ENCODE data around the gene CDC42BPA.

CDC42BPA gene, protein sequence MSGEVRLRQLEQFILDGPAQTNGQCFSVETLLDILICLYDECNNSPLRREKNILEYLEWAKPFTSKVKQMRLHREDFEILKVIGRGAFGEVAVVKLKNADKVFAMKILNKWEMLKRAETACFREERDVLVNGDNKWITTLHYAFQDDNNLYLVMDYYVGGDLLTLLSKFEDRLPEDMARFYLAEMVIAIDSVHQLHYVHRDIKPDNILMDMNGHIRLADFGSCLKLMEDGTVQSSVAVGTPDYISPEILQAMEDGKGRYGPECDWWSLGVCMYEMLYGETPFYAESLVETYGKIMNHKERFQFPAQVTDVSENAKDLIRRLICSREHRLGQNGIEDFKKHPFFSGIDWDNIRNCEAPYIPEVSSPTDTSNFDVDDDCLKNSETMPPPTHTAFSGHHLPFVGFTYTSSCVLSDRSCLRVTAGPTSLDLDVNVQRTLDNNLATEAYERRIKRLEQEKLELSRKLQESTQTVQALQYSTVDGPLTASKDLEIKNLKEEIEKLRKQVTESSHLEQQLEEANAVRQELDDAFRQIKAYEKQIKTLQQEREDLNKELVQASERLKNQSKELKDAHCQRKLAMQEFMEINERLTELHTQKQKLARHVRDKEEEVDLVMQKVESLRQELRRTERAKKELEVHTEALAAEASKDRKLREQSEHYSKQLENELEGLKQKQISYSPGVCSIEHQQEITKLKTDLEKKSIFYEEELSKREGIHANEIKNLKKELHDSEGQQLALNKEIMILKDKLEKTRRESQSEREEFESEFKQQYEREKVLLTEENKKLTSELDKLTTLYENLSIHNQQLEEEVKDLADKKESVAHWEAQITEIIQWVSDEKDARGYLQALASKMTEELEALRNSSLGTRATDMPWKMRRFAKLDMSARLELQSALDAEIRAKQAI (N-terminal part only)

DNA sequence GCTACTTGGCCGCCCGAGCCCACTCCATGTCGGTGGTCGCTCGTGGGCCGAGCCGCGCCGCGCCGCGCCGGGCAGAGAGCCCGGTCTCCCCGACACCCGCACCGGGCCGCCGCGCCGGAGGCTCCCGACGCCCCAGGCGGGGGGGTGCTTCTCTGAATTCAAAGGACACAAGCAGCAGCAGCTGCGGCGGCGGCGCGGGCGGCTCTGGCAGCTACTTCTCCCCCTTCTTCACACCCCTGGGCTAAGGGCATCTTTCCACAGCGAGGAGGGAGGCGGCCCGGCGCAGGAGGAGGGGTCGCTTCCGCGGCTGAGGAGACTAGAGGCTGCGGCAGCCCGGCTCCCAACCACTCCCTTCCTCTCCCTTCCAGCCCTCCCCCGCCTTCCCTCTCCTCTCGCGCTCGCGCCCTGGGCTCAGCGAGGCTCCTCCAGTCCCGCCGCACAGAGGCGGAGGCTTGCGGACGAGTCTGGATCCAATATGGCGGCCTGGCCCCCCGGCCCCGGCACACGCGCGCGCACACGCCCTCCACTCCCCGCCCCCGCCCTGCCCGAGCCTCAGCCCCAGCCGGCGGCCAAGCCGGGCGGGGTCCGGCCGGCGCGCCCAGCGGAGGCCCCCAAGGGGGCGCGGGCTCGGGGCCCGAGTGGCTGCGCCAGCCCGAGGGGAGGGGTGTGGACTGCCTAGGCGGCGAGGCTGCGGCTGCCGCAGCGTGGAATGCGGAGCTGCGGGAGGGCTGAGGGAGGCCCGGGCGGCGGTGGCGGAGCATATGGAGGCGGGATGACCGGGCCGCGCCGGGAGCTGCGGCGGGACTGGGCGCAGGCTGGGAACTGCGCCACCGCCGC is at the start of gene CDC42BPA:
CDC42BPA (minus strand) TSS at position 477 of the 837 bp plus-strand sequence. CDS start 1,310 bp downstream, outside the sequence.
- H3K4me3 ChIP-seq (ENCODE audit: control insufficient read depth, low read depth, low read length): peak within 1 kb of the TSS; percentile 59
- TF ChIP-seq, protein P1, sequence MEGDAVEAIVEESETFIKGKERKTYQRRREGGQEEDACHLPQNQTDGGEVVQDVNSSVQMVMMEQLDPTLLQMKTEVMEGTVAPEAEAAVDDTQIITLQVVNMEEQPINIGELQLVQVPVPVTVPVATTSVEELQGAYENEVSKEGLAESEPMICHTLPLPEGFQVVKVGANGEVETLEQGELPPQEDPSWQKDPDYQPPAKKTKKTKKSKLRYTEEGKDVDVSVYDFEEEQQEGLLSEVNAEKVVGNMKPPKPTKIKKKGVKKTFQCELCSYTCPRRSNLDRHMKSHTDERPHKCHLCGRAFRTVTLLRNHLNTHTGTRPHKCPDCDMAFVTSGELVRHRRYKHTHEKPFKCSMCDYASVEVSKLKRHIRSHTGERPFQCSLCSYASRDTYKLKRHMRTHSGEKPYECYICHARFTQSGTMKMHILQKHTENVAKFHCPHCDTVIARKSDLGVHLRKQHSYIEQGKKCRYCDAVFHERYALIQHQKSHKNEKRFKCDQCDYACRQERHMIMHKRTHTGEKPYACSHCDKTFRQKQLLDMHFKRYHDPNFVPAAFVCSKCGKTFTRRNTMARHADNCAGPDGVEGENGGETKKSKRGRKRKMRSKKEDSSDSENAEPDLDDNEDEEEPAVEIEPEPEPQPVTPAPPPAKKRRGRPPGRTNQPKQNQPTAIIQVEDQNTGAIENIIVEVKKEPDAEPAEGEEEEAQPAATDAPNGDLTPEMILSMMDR (conservative IDR thresholded peaks at IDR 0.05; ENCODE audit: control insufficient read depth, insufficient read depth, low read depth, low read length): no peak
- peak; percentile 80 for DNase-seq (ENCODE audit: low read depth)

DNA sequence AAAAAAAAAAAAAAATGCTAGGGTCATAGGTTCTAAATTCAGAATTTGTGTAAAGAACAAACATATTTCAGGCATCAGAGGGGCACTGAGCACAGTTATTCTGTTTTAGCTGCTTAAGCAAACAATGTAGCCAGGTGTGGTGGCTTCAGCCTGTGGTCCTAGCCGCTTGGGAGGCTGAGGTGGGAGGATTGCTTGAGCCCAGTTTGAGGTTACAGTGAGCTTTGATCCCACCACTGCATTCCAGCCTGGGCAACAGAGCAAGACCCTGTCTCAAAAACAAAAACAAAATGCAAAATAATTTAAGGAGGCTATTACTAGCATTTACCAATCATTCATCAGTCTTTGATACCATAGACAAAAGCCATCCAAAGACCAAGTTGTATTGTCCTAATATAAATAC is 49.7 kb upstream of the CDC42BPA start:
- no peak for DNase-seq (ENCODE audit: low read depth)
- TF ChIP-seq, protein P1 (conservative IDR thresholded peaks at IDR 0.05; ENCODE audit: control insufficient read depth, insufficient read depth, low read depth, low read length): no peak
- no peak overlapping the region for H3K4me3 ChIP-seq (ENCODE audit: control insufficient read depth, low read depth, low read length)

DNA sequence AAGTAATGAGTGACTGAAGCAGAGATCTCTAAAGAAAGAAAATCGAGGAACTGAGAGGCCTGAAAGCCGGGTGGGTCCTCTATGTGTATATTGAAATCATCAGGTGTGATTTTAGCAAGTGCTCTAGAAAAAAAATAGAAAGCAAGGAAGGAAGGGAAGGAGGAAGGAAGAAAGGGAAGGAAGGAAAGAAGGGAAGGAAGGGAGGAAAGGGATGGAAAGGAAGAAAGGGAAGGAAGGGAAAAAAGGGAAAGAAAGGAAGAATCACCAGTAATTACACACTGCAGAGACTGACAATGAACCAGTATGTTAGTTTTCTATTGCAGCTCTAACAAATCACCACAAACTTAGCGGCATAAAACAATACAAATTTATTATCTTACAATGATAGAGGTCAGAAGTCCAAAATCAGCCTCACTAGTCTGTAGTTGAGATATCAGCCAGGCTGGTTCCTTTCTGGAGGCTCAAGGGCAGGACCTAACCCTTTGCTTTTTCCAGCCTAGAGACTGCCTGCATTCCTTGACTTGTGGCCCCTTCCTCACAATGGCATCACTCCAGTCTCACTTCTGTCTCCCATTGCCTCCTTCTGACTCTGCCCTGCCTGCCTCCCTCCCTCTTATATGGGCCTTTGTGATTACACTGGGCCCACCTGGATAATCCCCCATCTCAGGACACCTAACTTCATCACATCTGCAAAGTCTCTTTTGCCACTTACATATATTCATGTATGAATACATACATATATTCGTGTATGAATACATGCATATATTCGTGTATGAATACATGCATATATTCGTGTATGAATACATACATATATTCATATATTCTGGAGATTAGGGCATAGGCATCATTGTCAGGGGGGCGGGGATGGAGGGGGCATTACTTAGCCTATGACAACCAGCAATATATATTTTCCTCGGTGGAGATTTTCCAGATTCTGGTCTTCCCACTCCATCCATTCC is 47.5 kb upstream of the CDC42BPA start:
- no peak for DNase-seq (ENCODE audit: low read depth)
- TF ChIP-seq, protein P1 (conservative IDR thresholded peaks at IDR 0.05; ENCODE audit: control insufficient read depth, insufficient read depth, low read depth, low read length): no peak
- H3K4me3 ChIP-seq (ENCODE audit: control insufficient read depth, low read depth, low read length): no peak overlapping the region

DNA sequence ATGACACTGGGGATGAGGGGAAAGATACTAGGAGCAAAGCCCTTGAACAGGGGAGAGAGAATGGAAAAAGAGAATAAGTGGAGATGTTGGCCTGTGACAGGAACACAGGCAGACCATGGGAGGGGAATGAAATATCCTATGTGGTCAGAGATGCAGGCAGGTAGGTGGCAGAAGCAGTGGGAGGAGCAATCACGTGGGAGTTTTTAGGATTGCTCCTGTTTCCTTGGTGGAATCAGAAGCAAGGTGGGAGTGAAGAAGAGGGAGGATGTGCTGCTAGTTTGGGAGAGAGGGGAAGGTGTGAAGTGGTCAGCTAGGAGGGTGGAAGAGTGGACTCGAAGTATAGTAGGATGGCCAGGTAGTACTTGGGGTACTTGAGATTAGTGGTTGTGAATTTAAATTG is 46.4 kb upstream of the CDC42BPA start:
- no peak for DNase-seq (ENCODE audit: low read depth)
- no peak overlapping the region for H3K4me3 ChIP-seq (ENCODE audit: control insufficient read depth, low read depth, low read length)
- TF ChIP-seq, protein P1 (conservative IDR thresholded peaks at IDR 0.05; ENCODE audit: control insufficient read depth, insufficient read depth, low read depth, low read length): no peak

DNA sequence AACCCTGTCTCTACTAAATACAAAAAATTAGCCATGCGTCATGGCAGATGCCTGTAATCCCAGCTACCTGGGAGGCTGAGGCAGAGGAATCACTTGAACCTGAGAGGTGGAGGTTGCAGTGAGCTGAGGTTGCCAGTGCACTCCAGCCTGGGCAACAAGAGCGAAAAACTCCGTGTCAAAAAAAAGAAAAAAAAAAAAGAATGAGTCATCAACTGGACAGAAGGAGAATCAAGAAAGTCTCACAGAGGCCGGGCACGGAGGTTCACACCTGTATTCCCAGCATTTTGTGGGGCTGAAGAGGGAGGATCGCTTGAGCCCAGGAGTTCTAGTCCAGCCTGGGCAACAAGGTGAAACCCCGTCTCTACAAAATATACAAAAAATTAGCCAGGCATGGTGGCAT is 45.5 kb upstream of the CDC42BPA start:
- no peak overlapping the region for H3K4me3 ChIP-seq (ENCODE audit: control insufficient read depth, low read depth, low read length)
- no peak for DNase-seq (ENCODE audit: low read depth)
- TF ChIP-seq, protein P1 (conservative IDR thresholded peaks at IDR 0.05; ENCODE audit: control insufficient read depth, insufficient read depth, low read depth, low read length): no peak
